DOHH2 (cell line): ENCODE results near the gene QTRT2.

Experiments used
- H3F3A ChIP-seq: fragments of 200-600 bp; sonication (generic), shearing (Covaris generic); 2 replicates; pipeline ENCODE4 v1.6.0; 2016; ENCODE audit warnings: antibody characterized with exemption, mild to moderate bottlenecking; ENCODE audit not compliant: control insufficient read depth, insufficient read depth
- H3K27ac ChIP-seq: fragments of 200-600 bp; sonication (generic); 2 replicates; pipeline ENCODE4 v1.5.1; 2014; ENCODE audit warnings: low read depth, mild to moderate bottlenecking, low read length, moderate library complexity
- H3K27me3 ChIP-seq: fragments of 200-600 bp; sonication (generic); 2 replicates; pipeline ENCODE4 v1.6.1; 2014; ENCODE audit warnings: mild to moderate bottlenecking, low read length, mixed read lengths; ENCODE audit not compliant: control insufficient read depth
- H3K36me3 ChIP-seq: fragments of 200-600 bp; sonication (generic); 2 replicates; pipeline ENCODE4 v1.6.1; 2014; ENCODE audit warnings: mild to moderate bottlenecking, low read length, moderate library complexity, mixed read lengths; ENCODE audit not compliant: control insufficient read depth
- H3K4me1 ChIP-seq: fragments of 200-600 bp; sonication (generic); 2 replicates; pipeline ENCODE4 v1.6.1; 2014; ENCODE audit warnings: mild to moderate bottlenecking, low read length, mixed read lengths; ENCODE audit not compliant: control insufficient read depth
- H3K4me2 ChIP-seq: fragments of 200-600 bp; sonication (generic); 2 replicates; pipeline ENCODE4 v1.6.0; 2014; ENCODE audit warnings: mild to moderate bottlenecking, low read length, moderate library complexity
- H3K4me3 ChIP-seq: fragments of 200-600 bp; sonication (generic); 2 replicates; pipeline ENCODE4 v1.5.1; 2014; ENCODE audit warnings: mild to moderate bottlenecking, low read length, mixed read lengths
- H3K79me2 ChIP-seq: fragments of 200-600 bp; sonication (generic); 2 replicates; pipeline ENCODE4 v1.6.1; 2014; ENCODE audit warnings: mild to moderate bottlenecking, low read length, mixed read lengths; ENCODE audit not compliant: control insufficient read depth
- H3K9me2 ChIP-seq: fragments of 200-600 bp; sonication (generic); replicated peaks from 2 replicates; pipeline ENCODE4 v1.6.1; 2014; ENCODE audit warnings: mild to moderate bottlenecking, low read length, mixed read lengths; ENCODE audit not compliant: control insufficient read depth
- H3K9me3 ChIP-seq: fragments of 200-600 bp; sonication (generic); 2 replicates; pipeline ENCODE4 v1.6.1; 2014; ENCODE audit warnings: antibody characterized with exemption, low read length, mixed read lengths; ENCODE audit not compliant: control insufficient read depth, insufficient read depth
- H4K20me1 ChIP-seq: fragments of 200-600 bp; sonication (generic); 2 replicates; pipeline ENCODE4 v1.6.0; 2014; ENCODE audit warnings: low read depth, mild to moderate bottlenecking, antibody characterized with exemption, low read length, moderate library complexity; ENCODE audit not compliant: control insufficient read depth, insufficient read depth
- CTCF ChIP-seq: fragments of 200-600 bp; sonication (generic); IDR thresholded peaks from one replicate; pipeline ENCODE4 v1.5.1; 2014; ENCODE audit warnings: antibody characterized with exemption, mild to moderate bottlenecking, low read depth, low read length; ENCODE audit not compliant: poor library complexity, severe bottlenecking
- EZH2phosphoT487 ChIP-seq: fragments of 200-600 bp; sonication (generic); IDR thresholded peaks from 2 replicates; pipeline ENCODE4 v1.6.1; 2017; ENCODE audit warnings: borderline replicate concordance, mild to moderate bottlenecking, antibody characterized with exemption, low read length, moderate library complexity, mixed read lengths

QTRT2 gene

GRCh38 chr3:114019486-114019885, 37.1 kb upstream of the QTRT2 start:
- Histone ChIP-seq H3K4me1 (peaks cover 5% of the 10 kb centered on the region), H3F3A (no peaks in the 10 kb centered on the region), H3K4me2 (no peak overlapping the region), H4K20me1 (no peaks in the 10 kb centered on the region), H3K27ac (no peak overlapping the region), H3K36me3 (no peaks in the 10 kb centered on the region), H3K4me3 (no peak overlapping the region), H3K9me3 (no peaks in the 10 kb centered on the region), H3K27me3 (no peaks in the 10 kb centered on the region), H3K9me2 (no peaks in the 10 kb centered on the region), H3K79me2 (no peaks in the 10 kb centered on the region)
- TF ChIP-seq EZH2phosphoT487 (no peak), CTCF (no peak)

DNA sequence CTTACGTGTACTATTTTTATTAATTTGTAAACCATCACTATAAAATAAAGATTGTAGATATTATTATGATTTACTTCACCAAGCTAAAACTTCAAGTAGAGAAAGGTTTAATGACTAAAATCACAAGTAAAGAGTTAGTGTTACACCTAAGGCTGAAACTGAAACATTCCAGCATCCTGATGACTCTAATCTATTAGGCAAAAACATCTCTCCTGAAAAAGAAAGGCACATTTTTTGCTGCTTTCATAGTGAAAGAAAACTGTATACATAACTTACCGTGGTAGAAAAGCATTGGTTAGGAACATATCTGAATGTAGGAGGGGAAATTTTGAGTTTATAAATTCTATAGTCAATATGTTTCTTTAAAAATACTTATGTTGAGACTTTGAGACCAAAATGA, 35.6 kb upstream of the QTRT2 start:
- Histone ChIP-seq H4K20me1 (no peaks in the 10 kb centered on the region), H3K4me2 (no peak overlapping the region), H3K4me1 (peaks cover 5% of the 10 kb centered on the region), H3F3A (no peaks in the 10 kb centered on the region), H3K9me3 (no peaks in the 10 kb centered on the region), H3K4me3 (no peak overlapping the region), H3K27ac (no peak overlapping the region), H3K36me3 (no peaks in the 10 kb centered on the region), H3K79me2 (no peaks in the 10 kb centered on the region), H3K27me3 (no peaks in the 10 kb centered on the region), H3K9me2 (no peaks in the 10 kb centered on the region)
- TF ChIP-seq EZH2phosphoT487 (no peak), CTCF (no peak)

DNA sequence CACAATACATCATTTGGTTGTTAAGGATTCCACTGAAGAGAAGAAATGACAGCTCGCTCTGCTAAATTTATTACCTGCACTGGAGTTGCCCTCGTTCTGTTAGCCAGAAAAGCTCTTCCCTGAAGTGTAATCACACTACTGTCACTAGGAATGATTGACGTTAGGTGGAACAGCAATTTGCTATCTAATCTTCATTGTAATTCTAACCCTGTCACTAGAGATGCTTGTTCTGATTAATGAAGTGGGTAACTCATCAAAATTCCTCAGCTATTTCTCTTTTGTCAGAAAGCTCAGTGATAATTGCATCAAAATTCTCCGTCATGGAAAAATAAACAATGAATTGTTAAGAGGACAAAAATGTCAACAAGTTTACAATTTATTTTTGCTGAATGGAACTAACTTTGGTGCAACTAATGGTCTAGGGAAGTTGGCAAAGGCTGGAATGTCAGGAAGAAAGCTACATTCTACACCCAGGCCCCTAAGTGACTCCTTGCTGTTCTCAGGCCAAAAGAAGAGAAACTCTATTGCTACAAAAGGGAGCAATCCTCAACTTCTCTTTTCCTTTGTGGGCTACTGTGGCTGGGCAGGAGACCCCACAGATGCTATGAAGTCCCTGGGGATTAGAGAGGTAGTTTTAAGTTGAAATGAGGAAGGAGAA, 34.3 kb upstream of the QTRT2 start:
- Histone ChIP-seq H3K4me1 (peaks cover 5% of the 10 kb centered on the region), H3K9me2 (no peaks in the 10 kb centered on the region), H3K4me2 (no peak overlapping the region), H3K36me3 (no peaks in the 10 kb centered on the region), H3K4me3 (no peak overlapping the region), H3K27me3 (no peaks in the 10 kb centered on the region), H3K79me2 (no peaks in the 10 kb centered on the region), H3F3A (no peaks in the 10 kb centered on the region), H3K9me3 (no peaks in the 10 kb centered on the region), H3K27ac (no peak overlapping the region), H4K20me1 (no peaks in the 10 kb centered on the region)
- TF ChIP-seq EZH2phosphoT487 (no peak), CTCF (no peak)
